K562 (cell line): ENCODE data around the gene RXRA. TPM values are rescaled to one million over a fixed set of nuclear protein-coding genes. Genes with fewer than 3 reads are reported as not detected.
A peak's percentile ranks its signal among the peaks of the same experiment; 100 is the strongest.

Experiments
- BRF1 ChIP-seq: IDR thresholded peaks from 3 replicates; pipeline ENCODE4 v1.6.1; 2011; ENCODE audit warnings: borderline replicate concordance, mild to moderate bottlenecking; ENCODE audit not compliant: insufficient read length; ENCODE audit errors: extremely low read depth
- CC2D1A ChIP-seq: fragments of 450-650 bp; IDR thresholded peaks from 2 replicates; pipeline ENCODE4 v1.6.1; 2017; ENCODE audit warnings: mild to moderate bottlenecking
- CHD2 ChIP-seq: IDR thresholded peaks from 2 replicates; pipeline ENCODE4 v1.6.1; 2011; ENCODE audit warnings: low read depth, low read length
- DACH1 ChIP-seq: fragments of 450-650 bp; IDR thresholded peaks from 2 replicates; pipeline ENCODE4 v1.6.1; 2018; ENCODE audit not compliant: partially characterized antibody
- HDAC3 ChIP-seq: fragments of 450-650 bp; IDR thresholded peaks from 2 replicates; pipeline ENCODE4 v1.6.1; 2018; ENCODE audit warnings: borderline replicate concordance, mild to moderate bottlenecking, moderate library complexity; ENCODE audit not compliant: partially characterized antibody
- HOMEZ ChIP-seq: fragments of 250-450 bp; sonication (Bioruptor Pico); IDR thresholded peaks from 2 replicates; pipeline ENCODE4 v1.4.0; 2020; ENCODE audit warnings: mild to moderate bottlenecking, moderate library complexity
- LARP7 ChIP-seq: fragments of 450-650 bp; IDR thresholded peaks from 2 replicates; pipeline ENCODE4 v1.6.1; 2016
- NR3C1 ChIP-seq: sonication (generic); formaldehyde crosslinking; IDR thresholded peaks from 2 replicates; pipeline ENCODE4 v1.8.1; 2022; ENCODE audit warnings: missing genetic modification reagents
- RB1 ChIP-seq: fragments of 450-650 bp; IDR thresholded peaks from 2 replicates; pipeline ENCODE4 v1.6.1; 2017; ENCODE audit warnings: low read depth, mild to moderate bottlenecking
- SUPT5H ChIP-seq: fragments of 450-650 bp; IDR thresholded peaks from 2 replicates; pipeline ENCODE4 v1.6.1; 2016
- TAF7 ChIP-seq: fragments of 450-650 bp; IDR thresholded peaks from 2 replicates; pipeline ENCODE4 v1.6.1; 2016; ENCODE audit warnings: missing genetic modification characterization, missing compliant biosample characterization
- TFAM ChIP-seq: fragments of 250-450 bp; sonication (Bioruptor Pico); conservative IDR thresholded peaks from 2 replicates; pipeline ENCODE4 v1.5.0; 2021; ENCODE audit warnings: mild to moderate bottlenecking, moderate library complexity
- XRCC4 ChIP-seq: IDR thresholded peaks from one replicate; pipeline ENCODE4 v1.6.1; 2011; ENCODE audit not compliant: insufficient read depth, insufficient read length; ENCODE audit errors: extremely low read depth
- ZBTB17 ChIP-seq: fragments of 450-650 bp; formaldehyde crosslinking; IDR thresholded peaks from 2 replicates; pipeline ENCODE4 v1.4.0; 2020; ENCODE audit warnings: mild to moderate bottlenecking
- ZNF280B ChIP-seq: fragments of 250-450 bp; sonication (Bioruptor Pico); IDR thresholded peaks from 2 replicates; pipeline ENCODE4 v1.5.1; 2021; ENCODE audit warnings: mild to moderate bottlenecking
- ZNF354B ChIP-seq: fragments of 250-450 bp; sonication (Bioruptor Pico); IDR thresholded peaks from 2 replicates; pipeline ENCODE4 v1.4.0; 2020
- ZNF696 ChIP-seq: fragments of 250-450 bp; sonication (Bioruptor Pico); conservative IDR thresholded peaks from 2 replicates; pipeline ENCODE4 v1.4.0; 2020; ENCODE audit warnings: mild to moderate bottlenecking, moderate library complexity
- ZNF780A ChIP-seq: fragments of 250-450 bp; sonication (Bioruptor Pico); IDR thresholded peaks from 2 replicates; pipeline ENCODE4 v1.5.0; 2021; ENCODE audit warnings: mild to moderate bottlenecking
- ZSCAN32 ChIP-seq: fragments of 450-650 bp; formaldehyde crosslinking; IDR thresholded peaks from 2 replicates; pipeline ENCODE4 v1.4.0; 2020; ENCODE audit warnings: mild to moderate bottlenecking, moderate library complexity
- polyA plus RNA-seq, 8 experiments: library from polyadenylated mRNA; depleted of rRNA in 4 of 8; stranded (reverse) in 5 of 8; unstranded in 3 of 8; fragments of >200 nt; fragmentation: Nextera tagmentation in 2 of 8; fragmentation: Illumina TruSeq in 1 of 8; extraction: Ambion mirVana in 2 of 8; extraction: Trizol in 1 of 8; gene quantifications; 2 replicates each; pipeline versions ENCODE4 v1.2.1 to v1.2.3, GENCODE V29; 2011 to 2014; ENCODE audit warnings: inconsistent platforms in 1 of 8, missing spikeins in 1 of 8
- total RNA-seq, 7 experiments: library from RNA; depleted of rRNA in 6 of 7; stranded (reverse); fragments of >200 nt in 6 of 7; fragmentation: Illumina TruSeq in 2 of 7; extraction: Trizol in 2 of 7; gene quantifications; 2 replicates each; pipeline versions ENCODE4 v1.2.1 to v1.2.3, GENCODE V29; 2011 to 2021; ENCODE audit warnings: low replicate concordance in 1 of 7
- TF ChIP-seq, protein P1 (sequence below): sonication (generic); formaldehyde crosslinking; IDR thresholded peaks from 2 replicates; pipeline ENCODE4 v1.8.1; 2023; ENCODE audit warnings: missing genetic modification reagents, mild to moderate bottlenecking, borderline replicate concordance
- TF ChIP-seq, protein P2 (sequence below): fragments of 450-650 bp; conservative IDR thresholded peaks from 2 replicates; pipeline ENCODE4 v1.6.1; 2016; ENCODE audit warnings: missing genetic modification characterization, low read depth, mild to moderate bottlenecking, missing compliant biosample characterization, moderate library complexity

RXRA gene
- total and polyA plus RNA-seq, 9 of the 15 experiments (the other 6 are each of a cell fraction or from before 2014, with no cell fraction given): 0.35 to 23.6 (median 4.6) TPM

DNA sequence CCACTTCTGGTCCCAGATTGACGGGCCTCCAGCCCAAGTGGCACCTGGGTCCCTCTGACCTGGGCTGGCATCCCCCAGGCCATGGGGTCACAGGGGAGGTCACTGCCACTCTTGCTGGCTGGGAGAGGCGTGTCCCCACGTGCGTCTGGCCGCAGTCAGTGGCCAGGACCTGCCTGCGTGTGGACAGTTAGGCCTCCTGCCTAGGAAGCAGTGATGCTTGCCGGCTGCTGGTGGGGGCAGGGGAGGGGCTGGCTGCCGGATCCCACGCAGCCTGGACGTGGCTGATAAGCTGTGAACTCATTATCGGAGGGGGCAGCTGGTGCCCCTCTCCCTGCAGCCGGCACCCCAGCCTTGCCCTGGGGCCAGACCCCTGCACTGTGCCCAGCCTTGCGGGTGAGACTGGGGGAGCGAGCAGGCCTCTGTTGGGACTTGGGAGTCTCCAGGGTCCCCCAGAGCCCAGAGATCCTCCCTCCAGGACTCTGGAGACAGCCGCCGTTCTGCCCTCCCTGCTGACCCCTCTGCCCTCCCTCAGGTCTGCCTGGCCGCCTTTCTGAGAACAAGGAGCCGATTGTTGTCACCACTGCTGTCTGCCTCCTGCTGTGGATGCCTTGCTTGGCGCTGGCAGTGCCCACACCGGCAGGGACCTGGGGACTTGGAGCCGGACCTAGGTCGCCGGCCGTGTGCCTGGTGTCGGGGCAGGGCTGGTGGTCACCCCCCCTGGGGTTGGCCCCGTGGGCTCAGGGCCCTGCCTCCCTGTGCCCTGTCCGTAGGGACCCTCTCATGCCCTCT is 12.3 kb downstream of the RXRA start (continued):
- TF ChIP-seq, protein P1, sequence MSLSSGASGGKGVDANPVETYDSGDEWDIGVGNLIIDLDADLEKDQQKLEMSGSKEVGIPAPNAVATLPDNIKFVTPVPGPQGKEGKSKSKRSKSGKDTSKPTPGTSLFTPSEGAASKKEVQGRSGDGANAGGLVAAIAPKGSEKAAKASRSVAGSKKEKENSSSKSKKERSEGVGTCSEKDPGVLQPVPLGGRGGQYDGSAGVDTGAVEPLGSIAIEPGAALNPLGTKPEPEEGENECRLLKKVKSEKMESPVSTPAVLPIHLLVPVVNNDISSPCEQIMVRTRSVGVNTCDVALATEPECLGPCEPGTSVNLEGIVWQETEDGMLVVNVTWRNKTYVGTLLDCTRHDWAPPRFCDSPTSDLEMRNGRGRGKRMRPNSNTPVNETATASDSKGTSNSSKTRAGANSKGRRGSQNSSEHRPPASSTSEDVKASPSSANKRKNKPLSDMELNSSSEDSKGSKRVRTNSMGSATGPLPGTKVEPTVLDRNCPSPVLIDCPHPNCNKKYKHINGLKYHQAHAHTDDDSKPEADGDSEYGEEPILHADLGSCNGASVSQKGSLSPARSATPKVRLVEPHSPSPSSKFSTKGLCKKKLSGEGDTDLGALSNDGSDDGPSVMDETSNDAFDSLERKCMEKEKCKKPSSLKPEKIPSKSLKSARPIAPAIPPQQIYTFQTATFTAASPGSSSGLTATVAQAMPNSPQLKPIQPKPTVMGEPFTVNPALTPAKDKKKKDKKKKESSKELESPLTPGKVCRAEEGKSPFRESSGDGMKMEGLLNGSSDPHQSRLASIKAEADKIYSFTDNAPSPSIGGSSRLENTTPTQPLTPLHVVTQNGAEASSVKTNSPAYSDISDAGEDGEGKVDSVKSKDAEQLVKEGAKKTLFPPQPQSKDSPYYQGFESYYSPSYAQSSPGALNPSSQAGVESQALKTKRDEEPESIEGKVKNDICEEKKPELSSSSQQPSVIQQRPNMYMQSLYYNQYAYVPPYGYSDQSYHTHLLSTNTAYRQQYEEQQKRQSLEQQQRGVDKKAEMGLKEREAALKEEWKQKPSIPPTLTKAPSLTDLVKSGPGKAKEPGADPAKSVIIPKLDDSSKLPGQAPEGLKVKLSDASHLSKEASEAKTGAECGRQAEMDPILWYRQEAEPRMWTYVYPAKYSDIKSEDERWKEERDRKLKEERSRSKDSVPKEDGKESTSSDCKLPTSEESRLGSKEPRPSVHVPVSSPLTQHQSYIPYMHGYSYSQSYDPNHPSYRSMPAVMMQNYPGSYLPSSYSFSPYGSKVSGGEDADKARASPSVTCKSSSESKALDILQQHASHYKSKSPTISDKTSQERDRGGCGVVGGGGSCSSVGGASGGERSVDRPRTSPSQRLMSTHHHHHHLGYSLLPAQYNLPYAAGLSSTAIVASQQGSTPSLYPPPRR (CRISPR knock-in tag): peak; percentile 72; the same call in 1 of the 2 replicates
- TF ChIP-seq ZNF354B (CRISPR knock-in tag): no peak
- TF ChIP-seq XRCC4: no peak
- no peak for TF ChIP-seq HDAC3
- TF ChIP-seq, protein P2, sequence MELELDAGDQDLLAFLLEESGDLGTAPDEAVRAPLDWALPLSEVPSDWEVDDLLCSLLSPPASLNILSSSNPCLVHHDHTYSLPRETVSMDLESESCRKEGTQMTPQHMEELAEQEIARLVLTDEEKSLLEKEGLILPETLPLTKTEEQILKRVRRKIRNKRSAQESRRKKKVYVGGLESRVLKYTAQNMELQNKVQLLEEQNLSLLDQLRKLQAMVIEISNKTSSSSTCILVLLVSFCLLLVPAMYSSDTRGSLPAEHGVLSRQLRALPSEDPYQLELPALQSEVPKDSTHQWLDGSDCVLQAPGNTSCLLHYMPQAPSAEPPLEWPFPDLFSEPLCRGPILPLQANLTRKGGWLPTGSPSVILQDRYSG (tag): 0 out of 2 replicates have a peak, but pooled peaks have one; percentile 36
- TF ChIP-seq LARP7: no peak
- TF ChIP-seq ZSCAN32 (CRISPR knock-in tag): no peak
- TF ChIP-seq ZNF280B (CRISPR knock-in tag): no peak
- no peak for TF ChIP-seq TAF7 (tag)
- TF ChIP-seq HOMEZ: no peak
- TF ChIP-seq ZNF696: no peak
- TF ChIP-seq ZNF780A: no peak
- no peak for TF ChIP-seq TFAM (CRISPR knock-in tag)
- 0 out of 2 replicates have a peak, but pooled peaks have one; percentile 35 for TF ChIP-seq CHD2
- TF ChIP-seq NR3C1 (CRISPR knock-in tag): no peak
- TF ChIP-seq SUPT5H: no peak
- peak; percentile 51 for TF ChIP-seq DACH1
- TF ChIP-seq ZBTB17 (CRISPR knock-in tag): 0 out of 2 replicates have a peak, but pooled peaks have one; percentile 46
- peak; percentile 99 for TF ChIP-seq CC2D1A
- no peak for TF ChIP-seq BRF1
- peak; percentile 32 for TF ChIP-seq RB1
